Stimulated activated CD8-positive, alpha-beta memory T cell treated with anti-CD3 and anti-CD28 coated beads, Interleukin-7, amount 100 ng/mL, for 24 hours (primary cell): Measurements from ENCODE around the gene FCHSD1.
"Not testable (repeated sequence)": the region's sequence is repeated elsewhere in the genome, so short reads cannot be mapped to it uniquely, and the experiment has no call there.

Experiments used
- DNase-seq: peaks from one replicate; pipeline ENCODE4 v3.0.0-alpha.2; 2020; ENCODE audit warnings: low read depth

The FCHSD1 gene

DNA sequence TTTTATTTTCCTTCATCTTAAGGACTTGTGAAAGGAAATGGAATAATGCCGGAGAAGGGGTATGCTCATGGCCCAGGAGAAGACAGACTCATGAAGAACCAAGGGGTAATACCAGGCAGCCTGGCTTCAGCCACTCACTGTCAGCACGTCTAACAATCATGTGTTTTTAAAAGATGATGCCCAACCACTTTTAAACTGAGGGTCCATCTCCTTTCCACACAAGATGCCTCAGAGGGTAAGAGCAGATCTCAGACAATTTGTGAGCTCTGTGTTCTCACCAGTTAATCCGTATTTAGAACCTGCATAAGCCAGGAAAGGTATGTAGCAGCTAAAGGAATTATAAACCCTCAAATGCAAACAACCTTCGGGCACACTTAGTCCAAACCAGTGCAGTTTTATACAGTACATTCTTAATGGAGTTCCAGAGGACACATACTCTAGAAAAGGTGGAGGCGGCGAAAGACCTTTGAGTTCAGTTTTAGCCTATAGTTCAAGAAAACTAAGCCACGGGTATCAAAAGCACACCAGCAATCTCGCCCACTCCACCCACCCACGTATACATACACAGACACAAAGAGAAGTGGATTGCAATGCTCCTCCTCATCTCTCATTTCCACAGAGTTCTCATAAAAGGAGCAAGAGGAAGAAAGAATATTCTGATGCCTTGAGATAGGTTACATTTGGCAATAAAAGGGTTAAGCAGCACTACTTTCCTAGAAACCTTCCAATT lies 35.1 kb downstream of the FCHSD1 start:
- DNase-seq: no peak

DNA sequence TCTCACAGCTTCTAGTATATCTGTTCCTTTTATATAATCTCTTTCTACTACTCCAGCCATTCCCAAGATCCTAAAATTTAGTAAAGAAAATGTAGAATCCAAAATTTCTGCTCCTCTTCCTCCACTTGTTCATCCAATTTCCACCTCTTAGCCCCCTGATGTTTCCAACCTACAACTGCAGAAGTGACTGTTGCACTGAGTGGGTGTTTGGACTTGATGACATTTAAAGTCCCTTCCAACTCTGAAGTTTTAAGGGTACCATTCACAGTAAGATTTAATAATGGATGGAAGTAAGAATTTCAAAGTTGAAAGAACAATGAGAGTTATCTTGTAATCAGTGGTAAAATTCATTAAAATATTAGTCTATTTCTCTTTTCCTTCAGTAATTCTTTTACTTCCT lies 37.9 kb downstream of the FCHSD1 start:
- DNase-seq: no peak

DNA sequence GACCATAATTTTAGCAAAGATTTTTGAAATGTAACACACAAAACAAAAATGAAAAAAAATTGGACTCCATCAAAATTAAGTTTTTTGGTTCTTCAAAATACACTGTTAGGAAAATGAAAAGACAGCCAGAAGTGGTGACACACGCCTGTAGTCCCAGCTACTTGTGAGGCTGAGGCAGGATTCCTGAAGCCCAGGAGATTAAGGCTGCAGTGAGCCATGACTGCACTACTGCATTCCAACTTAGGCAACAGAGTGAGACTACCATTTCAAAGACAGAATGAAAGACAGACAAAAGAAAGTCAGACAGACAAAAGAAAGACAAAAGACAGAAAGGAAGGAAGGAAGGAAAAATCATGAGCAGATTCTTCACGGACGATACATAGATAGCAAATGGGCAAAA lies 39.9 kb downstream of the FCHSD1 start:
- no peak for DNase-seq

DNA sequence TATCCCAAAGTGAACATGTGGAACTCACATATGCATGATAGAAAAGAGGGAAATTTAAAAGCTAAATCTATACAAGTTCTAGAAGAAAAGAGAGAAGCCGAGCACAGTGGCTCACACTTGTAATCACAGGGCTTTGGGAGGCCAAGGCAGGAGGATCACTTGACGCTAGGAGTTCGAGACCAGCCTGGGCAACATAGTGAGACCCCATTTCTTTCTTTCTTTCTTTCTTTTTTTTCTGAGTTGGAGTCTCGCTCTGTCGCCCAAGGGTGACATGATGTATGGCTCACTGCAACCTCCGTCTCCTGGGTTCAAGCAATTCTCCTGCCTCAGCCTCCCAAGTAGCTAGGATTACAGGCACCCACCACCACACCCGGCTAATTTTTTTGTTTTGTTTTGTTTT lies 41.3 kb downstream of the FCHSD1 start:
- DNase-seq: not testable (repeated sequence)

DNA sequence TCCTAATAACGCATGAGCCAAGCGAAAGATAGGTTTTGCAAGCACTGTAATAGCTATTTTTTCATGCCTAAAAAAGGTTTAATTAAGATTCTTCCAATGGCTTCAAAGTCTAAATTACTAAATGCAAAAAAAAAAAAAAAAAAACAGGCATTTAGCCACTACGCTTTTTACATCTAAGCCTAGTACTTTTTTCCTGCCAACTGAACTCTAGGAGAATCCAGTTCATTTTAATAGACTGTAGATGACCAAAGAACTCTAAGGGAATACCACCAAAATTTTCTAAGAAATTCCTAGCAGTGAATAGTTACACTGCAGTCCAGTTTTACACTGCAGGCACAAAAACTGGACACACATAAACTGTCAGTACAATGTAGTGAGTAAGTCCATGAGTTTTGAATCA lies 42.2 kb downstream of the FCHSD1 start:
- DNase-seq: no peak

DNA sequence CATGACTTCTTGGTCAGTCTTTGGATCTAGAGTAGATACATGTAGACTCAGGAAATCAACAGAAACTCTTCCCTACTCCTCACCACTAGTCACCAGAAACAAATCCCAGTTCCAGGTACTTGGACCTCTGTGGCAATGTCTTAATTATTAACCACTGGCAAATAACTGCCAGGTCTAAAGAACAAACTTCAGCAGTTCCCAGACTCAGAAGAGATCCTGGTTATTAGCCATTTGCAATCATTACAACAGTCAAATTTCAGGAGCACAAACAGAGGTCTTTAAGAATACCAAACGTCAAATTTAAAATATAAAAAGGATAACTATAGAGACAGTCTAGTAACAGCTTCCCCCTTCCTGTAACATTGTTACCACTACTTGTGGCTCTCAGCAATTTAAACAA lies 42.7 kb downstream of the FCHSD1 start:
- no peak for DNase-seq

DNA sequence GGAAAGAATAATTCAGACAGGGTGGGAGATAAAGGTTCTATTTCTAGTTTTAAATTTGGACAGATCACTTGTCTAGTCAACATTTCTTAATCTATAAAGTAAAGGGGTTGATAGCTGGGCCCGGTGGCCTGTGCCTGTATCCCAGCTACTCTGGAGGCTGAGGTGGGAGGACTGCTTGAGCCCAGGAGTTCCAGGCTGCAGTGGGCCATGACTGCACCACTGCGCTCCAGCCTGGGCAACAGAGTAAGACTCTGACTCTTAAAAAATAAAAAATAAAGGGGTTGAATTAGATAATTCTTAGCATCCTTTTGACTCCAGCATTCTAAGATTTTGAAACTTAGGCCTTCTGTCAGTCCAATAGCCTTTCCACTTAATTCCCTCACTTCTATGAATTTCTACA lies 43.2 kb downstream of the FCHSD1 start:
- no peak for DNase-seq

DNA sequence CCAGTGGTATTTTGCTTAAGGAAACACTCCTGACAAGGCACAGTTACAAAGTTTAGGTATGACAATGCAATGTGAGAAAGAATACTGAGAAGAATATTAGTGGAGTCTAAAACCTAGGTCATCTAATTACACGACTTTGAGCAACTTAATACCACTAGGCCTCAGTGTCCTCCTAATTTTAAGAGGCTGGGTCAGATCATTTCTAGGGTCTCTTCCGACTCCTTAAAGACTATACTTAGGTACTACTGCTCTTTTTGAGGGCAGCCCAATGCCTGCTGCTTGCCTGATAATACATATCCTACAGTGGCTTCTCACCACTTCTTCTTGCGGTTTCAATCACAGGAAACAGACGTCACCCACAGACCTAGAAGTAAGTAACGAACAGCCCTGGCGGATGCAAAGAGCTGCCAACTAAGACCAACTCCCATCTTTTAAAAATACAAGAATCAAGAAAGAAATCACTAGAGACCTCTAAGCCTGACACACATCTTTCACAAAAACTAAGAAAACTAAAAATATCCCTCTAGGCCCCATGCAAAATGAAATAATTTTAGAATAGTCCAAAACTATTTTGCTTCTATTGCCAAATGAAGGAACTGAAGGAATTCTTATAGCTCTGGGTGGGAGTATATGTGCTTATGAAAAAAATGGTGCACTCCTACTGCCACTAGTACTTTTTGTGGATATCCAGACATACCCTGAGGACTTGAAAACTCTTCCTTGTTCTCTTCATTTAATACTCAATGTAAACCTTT lies 45.5 kb downstream of the FCHSD1 start:
- peak; percentile 30 for DNase-seq

DNA sequence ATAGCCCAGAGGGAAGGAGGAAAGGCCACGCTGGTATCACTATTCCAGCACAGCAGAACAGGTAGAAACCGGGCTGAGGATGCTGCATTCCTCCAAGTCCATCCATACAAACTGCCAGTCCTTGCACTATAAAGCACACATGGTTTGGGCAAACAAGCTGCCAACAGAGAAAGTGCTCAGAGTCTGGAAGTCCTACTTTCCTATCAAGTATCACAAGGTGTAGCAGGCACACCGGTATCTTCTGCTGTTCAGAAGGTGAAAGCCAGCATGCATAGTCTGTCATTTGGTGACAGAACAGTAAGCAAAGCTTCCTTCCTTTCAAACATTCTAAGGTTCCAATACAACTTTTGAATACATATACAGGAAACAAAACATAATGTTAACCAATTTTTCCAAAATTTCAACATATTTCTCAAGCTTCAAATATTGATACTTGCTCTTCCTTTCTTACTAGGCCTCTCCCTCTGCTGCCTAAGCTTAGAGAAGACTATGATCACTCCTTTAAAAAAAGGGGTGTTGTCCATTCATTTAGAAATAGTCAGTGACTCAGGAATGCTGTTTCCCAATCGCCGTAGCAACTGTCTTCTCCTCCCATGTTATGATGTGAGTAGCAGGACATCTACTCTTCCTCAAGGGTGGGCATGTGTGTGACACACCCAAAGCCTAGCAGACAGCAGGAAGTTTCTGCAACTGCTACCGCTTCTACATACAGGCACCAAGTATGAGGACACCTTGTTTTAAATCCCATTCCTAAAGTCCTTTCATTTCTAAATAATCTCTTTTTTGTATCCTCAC lies 47.1 kb downstream of the FCHSD1 start:
- DNase-seq: no peak

DNA sequence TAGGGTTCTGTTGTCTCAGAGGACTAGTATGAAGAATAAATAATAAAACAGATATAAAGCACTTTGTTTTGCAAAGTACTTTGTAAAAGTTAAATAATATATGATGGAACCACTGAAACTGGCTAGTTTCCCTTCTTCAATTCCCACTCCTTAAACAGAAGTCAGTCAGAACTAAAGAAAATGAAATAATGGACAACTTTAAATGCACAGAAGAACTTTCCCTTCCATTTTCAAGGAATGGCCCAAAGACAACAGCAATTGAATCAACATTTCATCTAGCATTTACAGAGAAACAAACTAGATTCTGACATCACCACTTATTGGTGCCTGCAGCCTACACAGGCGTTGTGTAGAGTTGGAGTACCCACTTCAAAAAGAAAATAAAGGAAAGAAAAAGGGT lies 48.6 kb downstream of the FCHSD1 start:
- DNase-seq: no peak

DNA sequence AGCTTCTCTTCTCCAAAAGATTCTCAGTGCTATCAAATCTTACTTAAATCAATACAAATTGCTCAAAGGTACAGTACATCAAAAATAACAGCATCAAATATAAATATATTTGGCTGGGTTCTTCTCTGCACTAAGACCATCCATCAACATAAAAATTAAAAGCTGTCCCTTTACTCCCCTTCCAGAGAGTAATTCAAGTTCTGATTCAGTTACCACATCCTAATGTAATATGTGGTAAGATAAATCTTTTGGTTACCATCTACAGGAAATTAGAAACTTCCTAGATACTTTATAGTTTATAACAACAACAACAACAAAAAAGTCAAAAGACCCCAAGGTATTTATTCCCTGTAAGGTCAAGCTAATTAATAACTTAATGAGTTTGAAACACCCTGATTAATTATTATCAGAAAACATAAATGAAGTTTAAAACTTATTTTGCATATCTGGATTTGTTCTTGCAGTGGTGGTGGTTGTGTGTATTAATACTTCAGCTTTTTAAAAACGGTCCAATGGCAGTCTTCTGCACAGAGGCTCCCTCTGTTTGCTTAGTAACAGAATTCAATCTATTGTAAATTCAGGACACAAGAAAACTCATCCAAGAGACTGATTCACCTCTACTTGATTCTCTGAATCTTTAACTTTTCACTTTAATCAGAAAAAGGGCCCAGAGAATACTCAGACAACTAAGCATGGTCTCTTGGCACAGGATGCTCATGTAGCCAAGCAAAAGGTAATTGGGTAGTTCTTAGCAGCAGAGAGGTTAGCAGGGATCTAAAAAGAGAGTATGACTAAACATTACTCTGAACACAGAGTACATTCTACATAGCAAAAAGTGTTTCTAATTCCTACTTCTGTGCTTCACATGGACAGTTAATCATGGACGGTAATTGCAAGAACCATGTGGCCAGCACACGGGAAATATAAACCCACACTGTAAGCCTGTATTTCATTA lies 52.5 kb downstream of the FCHSD1 start:
- no peak for DNase-seq

DNA sequence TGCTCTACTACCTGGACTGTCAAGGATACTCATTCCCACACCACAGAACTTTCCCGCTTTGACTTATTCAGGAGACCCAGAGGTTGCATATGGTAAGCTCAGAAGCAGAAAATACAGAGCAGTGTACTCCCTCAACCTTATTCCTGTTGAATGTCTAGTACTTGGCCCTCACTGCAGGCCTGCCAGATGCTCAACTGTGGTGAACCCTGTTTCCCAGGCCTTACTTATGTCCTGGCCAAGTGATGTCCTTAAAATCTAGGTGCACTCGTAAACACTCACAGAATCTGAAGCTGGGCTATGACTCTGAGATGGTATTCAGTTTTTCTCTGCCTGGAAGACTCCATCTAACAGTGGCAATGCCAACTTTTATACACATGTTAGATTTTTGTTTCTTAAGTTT lies 53.4 kb downstream of the FCHSD1 start:
- no peak for DNase-seq

DNA sequence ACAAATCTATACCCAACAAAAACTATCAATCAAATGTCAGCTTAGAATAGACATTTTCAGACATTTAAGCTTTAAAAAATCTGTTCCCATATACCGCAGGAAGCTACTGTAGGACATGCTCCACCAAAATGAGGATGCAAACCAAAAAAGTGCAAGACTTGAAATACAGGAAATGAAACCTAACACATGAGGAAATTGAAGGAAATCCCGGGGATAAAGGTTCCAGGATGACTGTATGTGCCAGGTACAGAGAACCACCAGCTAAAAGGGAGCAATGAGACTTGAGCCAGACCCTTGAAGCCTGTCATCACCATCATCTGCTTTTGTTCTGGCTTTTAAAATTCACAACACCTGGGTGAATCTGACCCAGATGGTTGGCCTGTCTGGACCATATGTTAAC lies 53.8 kb downstream of the FCHSD1 start:
- DNase-seq: no peak

DNA sequence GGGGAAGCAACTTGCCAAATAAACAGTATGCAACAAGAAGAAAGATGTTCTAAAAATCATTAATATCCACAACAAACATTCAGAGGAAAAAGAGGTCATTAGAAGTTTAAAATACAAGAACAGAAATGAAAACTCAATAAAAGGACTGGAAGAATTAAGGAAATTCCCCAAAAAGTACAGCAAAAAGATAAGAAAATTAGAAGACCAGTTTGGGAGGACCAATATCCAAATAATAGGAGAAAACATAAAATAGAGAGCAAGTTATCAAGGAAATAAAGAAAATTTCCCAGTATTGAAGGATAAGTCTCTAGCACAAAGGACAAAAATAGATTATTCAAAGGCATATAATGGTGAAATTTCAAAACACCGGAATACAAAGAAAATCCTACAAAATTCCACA lies 54.4 kb downstream of the FCHSD1 start:
- DNase-seq: no peak

DNA sequence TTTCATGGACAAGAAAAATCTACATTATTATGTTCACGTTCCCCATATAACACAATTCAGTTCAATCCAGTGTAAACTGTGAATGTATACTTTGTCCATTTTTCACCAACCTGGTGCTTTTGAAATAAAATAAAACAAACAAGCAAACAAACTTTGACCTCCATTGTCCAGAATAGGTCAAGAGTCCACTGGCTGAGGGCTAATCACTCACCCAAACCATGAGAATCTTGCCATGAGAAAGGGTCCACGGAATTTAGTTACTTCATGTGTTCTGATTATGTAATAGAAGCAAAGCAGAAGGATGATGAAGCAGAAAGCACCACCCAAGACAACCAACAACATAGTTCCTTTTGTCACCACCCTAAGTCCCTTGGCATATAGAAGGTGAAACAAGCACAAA lies 61.1 kb downstream of the FCHSD1 start:
- no peak for DNase-seq
